Peyer's patch (tissue), 4 donors: Measurements from ENCODE around the gene NEUROD1.

Experiments
- POLR2A ChIP-seq, 2 donors: fragments of 450-650 bp; IDR thresholded peaks; one replicate each; pipeline ENCODE4 v1.5.1; 2017; ENCODE audit warnings: antibody characterized with exemption in 2 of 2, mild to moderate bottlenecking in 2 of 2, moderate library complexity in 2 of 2
- TF ChIP-seq, protein P1 (sequence below), 6 experiments: fragments of 450-650 bp in 4 of 6; fragments of 200-600 bp in 2 of 6; sonication (generic) in 1 of 6; IDR thresholded peaks; one replicate each; pipeline ENCODE4 v1.5.1; 2017 to 2019; ENCODE audit warnings: antibody characterized with exemption in 6 of 6, mild to moderate bottlenecking in 3 of 6, moderate library complexity in 1 of 6

DNA sequence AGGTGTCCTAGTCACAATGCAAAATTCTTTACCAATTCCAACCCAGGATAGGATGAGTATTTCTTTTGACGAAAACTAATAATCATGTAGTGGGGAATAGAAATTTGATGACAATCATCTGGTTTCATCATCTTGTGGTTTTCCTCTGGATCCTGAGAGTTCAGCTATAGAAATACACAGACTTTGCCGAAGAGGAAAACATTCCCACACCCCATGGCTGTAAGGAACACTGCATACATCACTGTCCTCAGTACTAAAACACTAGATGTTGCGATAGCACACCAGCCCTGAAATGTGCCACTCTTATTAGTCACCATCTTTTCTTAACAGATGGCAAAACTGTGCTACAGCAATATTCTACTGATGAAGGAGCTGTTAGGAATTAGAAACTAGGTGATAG lies 52.8 kb downstream of the NEUROD1 start:
- TF ChIP-seq, protein P1, sequence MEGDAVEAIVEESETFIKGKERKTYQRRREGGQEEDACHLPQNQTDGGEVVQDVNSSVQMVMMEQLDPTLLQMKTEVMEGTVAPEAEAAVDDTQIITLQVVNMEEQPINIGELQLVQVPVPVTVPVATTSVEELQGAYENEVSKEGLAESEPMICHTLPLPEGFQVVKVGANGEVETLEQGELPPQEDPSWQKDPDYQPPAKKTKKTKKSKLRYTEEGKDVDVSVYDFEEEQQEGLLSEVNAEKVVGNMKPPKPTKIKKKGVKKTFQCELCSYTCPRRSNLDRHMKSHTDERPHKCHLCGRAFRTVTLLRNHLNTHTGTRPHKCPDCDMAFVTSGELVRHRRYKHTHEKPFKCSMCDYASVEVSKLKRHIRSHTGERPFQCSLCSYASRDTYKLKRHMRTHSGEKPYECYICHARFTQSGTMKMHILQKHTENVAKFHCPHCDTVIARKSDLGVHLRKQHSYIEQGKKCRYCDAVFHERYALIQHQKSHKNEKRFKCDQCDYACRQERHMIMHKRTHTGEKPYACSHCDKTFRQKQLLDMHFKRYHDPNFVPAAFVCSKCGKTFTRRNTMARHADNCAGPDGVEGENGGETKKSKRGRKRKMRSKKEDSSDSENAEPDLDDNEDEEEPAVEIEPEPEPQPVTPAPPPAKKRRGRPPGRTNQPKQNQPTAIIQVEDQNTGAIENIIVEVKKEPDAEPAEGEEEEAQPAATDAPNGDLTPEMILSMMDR (IDR thresholded peaks at IDR 0.05) = no peak
- TF ChIP-seq POLR2A (IDR thresholded peaks at IDR 0.05) = no peak
